GM12864 (cell line): ENCODE measurements around the gene MYO9A.

Experiments used
- DNase-seq: peaks from one replicate; pipeline ENCODE4 v3.0.0-alpha.2; 2011; ENCODE audit warnings: low read depth
- H3K4me3 ChIP-seq: 2 replicates; pipeline ENCODE4 v1.5.1; 2011; ENCODE audit warnings: mild to moderate bottlenecking, low read depth, low read length, control low read depth
- TF ChIP-seq, protein P1 (sequence below): IDR thresholded peaks from 2 replicates; pipeline ENCODE4 v1.5.1; 2011; ENCODE audit warnings: low read depth, mild to moderate bottlenecking, moderate library complexity, low read length, control low read depth, inconsistent platforms; ENCODE audit errors: missing control alignments

MYO9A gene

DNA sequence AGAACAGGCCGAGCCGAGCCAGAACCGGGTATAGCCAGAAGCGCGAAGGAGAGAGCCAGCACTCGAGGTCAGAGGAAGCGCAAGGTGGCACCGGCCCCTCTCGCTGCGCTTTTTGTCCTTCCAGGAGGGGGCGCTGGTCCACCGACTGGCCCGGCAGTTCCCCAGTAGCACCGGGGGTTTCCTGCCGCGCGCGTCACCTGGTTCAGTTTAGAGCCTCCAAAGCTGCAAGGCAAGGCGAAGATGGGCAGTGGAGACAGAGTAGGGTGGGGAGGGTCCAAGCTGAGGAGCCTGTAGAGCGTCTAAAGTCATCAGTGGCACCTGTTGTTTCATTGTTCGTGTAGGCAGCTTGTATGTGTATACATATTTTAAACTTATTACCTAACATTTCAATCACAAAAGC is 315.2 kb downstream of the MYO9A start:
- TF ChIP-seq, protein P1, sequence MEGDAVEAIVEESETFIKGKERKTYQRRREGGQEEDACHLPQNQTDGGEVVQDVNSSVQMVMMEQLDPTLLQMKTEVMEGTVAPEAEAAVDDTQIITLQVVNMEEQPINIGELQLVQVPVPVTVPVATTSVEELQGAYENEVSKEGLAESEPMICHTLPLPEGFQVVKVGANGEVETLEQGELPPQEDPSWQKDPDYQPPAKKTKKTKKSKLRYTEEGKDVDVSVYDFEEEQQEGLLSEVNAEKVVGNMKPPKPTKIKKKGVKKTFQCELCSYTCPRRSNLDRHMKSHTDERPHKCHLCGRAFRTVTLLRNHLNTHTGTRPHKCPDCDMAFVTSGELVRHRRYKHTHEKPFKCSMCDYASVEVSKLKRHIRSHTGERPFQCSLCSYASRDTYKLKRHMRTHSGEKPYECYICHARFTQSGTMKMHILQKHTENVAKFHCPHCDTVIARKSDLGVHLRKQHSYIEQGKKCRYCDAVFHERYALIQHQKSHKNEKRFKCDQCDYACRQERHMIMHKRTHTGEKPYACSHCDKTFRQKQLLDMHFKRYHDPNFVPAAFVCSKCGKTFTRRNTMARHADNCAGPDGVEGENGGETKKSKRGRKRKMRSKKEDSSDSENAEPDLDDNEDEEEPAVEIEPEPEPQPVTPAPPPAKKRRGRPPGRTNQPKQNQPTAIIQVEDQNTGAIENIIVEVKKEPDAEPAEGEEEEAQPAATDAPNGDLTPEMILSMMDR = peak; percentile 36
- no peak overlapping the region for H3K4me3 ChIP-seq
- DNase-seq = no peak

DNA sequence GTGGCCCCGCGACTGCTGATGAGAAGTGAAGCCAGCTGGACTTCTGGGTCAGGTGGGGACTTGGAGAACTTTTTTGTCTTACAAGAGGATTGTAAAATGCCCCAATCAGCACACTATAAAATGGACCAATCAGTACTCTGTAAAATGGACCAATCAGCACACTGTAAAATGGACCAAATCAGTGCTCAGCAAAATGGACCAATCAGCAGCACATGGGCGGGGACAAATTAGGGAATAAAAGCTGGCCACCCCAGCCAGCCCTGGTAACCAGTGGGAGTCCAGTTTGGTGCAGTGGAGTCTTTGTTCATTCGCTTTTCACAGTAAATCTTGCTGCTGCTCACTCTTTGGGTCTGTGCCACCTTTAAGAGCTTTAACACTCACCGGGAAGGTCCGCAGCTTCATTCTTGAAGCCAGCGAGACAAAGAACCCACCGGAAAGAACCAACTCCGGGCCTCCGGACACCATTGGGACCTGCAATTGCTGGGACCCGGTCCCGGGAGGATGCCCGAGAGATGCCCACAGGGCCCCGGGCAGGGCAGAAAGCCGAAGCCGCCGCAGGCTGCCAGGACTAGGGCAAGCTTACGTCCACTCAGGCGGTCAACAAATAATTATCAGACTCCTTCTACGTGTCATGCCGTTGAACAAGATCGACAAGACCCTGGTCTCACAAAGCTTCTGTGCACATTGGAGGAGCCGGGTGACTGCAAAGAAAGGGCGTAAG is 315.9 kb downstream of the MYO9A start:
- TF ChIP-seq, protein P1 = no peak
- DNase-seq = no peak
- H3K4me3 ChIP-seq = no peak overlapping the region

DNA sequence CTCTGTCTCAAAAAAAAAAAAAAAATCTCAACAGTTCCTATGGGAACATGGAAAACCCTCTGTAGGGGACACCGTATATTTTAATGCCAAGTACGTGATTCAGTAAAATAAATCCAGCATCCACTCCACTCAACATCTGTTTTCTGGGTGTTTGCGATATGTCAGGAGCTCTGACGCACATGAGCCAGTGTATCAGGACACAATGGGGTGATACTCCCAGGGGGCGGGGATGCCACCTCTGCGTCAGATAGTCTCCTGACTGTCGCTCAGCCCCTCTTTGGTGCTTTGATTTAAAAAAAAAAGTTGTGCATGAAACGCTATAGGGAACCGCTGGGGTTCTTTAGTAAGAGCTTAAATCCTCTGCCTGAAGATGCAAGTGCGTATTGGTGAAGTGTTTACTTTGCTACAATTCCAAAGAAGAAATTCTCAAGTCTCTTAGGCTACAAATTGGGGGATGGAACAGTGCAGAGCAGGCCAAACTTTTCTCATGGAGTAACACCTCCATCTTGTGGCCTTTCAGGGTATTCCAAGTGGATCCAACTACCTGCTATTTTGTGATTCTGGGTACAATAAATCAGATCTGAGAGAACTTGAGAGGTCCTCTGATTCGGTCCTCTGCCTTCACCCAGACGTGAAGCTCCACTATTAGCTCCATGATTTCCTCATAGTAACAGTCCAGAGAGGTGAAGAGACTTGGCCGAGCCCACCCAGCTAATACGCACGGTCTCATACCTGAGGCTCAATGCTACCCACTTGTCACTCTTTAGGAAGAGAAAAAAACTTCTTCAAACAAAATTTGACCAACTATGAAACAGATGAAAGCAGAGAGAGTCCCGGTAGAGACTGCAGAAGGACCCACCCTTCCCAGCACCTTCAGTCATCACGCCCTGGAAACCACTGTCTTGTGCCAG is 316.9 kb downstream of the MYO9A start:
- H3K4me3 ChIP-seq = no peak overlapping the region
- TF ChIP-seq, protein P1 = peak; percentile 72
- DNase-seq = peak; percentile 21

DNA sequence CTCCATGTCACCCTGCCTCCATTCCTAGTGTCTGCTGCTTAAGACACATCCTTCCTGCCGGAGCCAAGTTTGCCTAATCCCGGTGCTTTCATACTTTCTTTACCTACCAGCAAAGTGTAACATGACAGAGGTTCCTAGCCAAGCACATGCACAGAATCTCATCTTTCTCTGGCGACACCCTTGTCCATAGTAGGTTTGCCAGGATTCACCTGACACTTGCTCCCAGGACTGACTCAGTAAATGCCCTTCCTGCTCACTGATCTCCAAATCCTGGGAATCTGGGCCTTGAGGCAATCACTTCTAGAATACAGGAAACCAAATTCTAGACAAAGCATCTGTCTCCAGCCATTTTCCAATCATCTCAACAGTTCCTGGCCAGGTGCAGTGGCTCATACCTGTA is 317.8 kb downstream of the MYO9A start:
- TF ChIP-seq, protein P1 = no peak
- DNase-seq = no peak
- H3K4me3 ChIP-seq = no peak overlapping the region

DNA sequence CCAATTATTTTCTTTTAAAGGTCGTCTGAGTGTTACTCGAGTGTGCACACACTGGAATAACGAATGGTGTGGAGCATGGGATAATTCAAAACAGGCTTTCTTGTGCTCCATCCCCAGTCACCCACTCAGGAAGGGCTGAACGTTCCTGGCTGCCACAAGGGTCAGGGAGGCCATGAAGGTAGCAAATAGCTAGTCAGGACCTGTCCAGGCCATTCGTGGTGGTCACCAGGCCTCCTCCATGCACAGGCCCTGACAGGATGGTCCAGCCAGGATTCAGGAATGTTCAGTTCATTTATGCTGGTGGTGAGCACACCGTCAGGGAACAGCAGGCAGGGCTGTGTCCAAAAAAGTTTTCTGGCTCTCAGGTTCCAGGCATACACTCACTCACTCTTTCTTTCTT is 319.3 kb downstream of the MYO9A start:
- DNase-seq = no peak
- H3K4me3 ChIP-seq = no peak overlapping the region
- TF ChIP-seq, protein P1 = no peak

DNA sequence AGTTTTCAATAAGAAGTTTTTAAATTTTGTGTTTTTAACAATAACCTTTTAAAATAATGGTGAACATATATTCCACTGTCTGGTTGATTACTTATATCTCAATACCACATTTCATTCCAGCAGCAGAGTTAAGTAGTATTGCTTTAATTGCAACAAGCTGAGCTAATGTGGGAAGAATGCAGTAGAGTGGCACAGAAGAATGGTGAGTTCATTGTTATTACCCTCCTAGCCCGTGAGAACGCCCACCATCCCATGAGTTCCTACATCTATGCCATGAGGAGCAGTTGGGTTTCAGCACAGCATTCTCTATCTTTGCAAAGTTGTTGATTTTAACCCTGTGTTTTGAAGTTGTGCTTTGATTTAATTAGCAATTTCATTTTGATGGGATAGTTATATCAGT is 325.4 kb downstream of the MYO9A start:
- H3K4me3 ChIP-seq = no peak overlapping the region
- DNase-seq = no peak
- TF ChIP-seq, protein P1 = no peak

DNA sequence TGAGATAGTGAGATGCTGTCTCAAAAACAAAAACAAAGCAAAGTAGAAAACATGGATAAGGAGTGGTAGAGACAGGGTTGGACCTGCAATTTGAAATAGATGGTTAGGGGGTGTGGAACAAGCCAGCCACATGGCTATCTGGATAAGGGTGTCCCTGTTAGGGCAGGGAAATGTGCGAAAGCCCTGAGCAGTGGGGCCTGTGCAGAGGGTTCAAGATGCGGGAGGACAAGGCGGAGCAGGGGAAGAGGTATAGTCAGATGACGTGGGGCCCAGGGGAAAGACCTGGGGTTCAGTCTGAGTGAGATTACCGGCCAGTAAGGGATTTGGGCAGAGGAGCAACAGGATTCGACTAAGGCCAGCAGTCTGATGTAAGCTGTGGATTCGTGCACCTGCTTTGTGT is 326.0 kb downstream of the MYO9A start:
- TF ChIP-seq, protein P1 = no peak
- DNase-seq = no peak
- H3K4me3 ChIP-seq = no peak overlapping the region
